Left kidney (tissue), 8 donors: ENCODE results near the gene PTTG2. TPM values are rescaled to one million over a fixed set of nuclear protein-coding genes. Genes with fewer than 3 reads are reported as not detected.
"Not testable (repeated sequence)": the region's sequence is repeated elsewhere in the genome, so short reads cannot be mapped to it uniquely, and the experiment has no call there.

Source experiments
- DNase-seq: peaks from one replicate; pipeline ENCODE4 v3.0.0-alpha.2; 2013
- long read RNA-seq, 8 donors: transcript quantifications; one replicate each; lab custom pipeline, GENCODE V29; 2026
- polyA plus RNA-seq: library from polyadenylated mRNA; unstranded; fragments of 120-200 nt; gene quantifications from one replicate; pipeline ENCODE4 v1.2.1, GENCODE V29; 2013; ENCODE audit not compliant: insufficient read length

PTTG2 gene
- polyA plus RNA-seq: not detected
- long read RNA-seq, donor 1: 0 reads
- long read RNA-seq, donor 2: 0 reads
- long read RNA-seq, donor 3, partial matches to known transcripts: 0 of 1 reads
- long read RNA-seq, donor 3, other reads (novel, unspliced or antisense): 0 of 1 reads
- long read RNA-seq, donor 4, partial matches to known transcripts: 0 of 1 reads
- long read RNA-seq, donor 4, other reads (novel, unspliced or antisense): 0 of 1 reads
- long read RNA-seq, donor 5: 0 reads
- long read RNA-seq, donor 6: 0 reads
- long read RNA-seq, donor 7: 0 reads
- long read RNA-seq, donor 8: 0 reads

DNA sequence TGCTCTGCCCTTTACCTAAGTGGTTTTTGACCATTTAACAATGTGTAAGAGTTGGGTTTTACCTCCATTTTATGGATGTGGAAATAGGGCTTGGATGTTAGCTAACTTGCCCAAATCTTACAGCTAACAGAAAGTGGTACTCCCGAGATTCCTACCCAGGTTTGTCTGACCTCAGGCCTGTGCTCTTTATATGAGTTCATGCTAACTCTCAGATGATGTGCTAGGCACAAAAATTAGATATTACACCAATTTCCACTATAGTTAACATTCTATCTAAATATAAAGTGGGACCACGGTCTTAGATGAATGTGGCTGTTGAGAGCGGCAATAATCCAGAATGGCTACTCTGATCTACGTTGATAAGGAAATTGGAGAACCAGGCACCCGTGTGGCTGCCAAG is at the start of gene PTTG2:
Gene PTTG2 (plus strand): TSS at position 301 of the 400 bp plus-strand sequence. CDS start 37 bp downstream, at position 338.
- no peak for DNase-seq

DNA sequence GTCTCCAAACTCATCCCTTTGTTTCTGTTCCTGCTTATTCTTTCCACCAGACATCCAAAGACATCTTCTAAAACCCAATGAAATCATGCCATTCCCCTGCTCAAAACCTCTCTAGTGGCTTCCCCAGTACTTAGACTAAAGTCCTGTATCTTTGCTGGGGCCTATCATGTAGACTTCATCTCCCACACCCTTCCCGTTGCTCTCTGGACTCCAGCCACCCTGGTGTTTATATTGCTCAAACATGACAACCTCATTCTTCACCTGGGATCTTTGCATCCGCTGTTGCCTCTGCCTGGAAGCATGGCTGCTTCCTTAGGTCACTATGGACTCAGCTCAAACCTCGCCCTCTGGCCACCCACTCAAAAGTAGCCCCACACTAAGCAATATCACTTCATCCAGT is 45.7 kb upstream of the PTTG2 start:
- DNase-seq: no peak

- DNase-seq: no peak
These were observed 42.8 kb upstream of the PTTG2 start for GRCh38 chr4:37917388-37917787.

DNA sequence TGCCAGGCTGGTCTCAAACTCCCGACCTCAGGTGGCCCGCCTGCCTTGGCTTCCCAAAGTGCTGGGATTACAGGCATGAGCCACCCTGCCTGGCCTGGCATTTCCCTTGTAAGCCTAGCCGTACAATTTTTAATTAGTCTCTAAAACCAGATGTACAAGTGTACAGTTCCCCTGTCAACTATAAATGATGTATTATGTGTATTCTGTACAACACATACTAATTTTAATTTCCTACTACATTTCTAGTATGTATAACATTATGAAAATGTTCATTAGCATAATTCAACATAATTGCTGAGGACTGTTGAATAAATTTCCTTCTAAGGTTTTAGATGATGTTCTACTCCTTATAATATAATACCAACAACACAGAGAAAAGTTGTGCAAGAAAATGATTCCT is 41.5 kb upstream of the PTTG2 start:
- no peak for DNase-seq

GRCh38 chr4:37922328-37922727 is 37.9 kb upstream of the PTTG2 start:
- DNase-seq: no peak

DNA sequence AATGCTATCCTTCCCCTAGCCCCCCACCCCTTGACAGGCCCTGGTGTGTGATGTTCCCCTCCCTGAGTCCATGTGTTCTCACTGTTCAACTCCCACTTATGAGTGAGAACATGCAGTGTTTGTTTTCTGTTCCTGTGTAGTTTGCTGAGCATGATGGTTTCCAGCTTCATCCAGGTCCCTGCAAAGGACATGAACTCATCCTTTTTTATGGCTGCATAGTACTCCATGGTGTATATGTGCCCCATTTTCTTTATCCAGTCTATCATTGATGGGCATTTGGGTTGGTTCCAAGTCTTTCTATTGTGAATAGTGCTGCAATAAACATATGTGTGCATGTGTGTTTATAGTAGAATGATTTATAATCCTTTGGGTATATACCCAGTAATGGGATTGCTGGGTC is 37.1 kb upstream of the PTTG2 start:
- DNase-seq: not testable (repeated sequence)

DNA sequence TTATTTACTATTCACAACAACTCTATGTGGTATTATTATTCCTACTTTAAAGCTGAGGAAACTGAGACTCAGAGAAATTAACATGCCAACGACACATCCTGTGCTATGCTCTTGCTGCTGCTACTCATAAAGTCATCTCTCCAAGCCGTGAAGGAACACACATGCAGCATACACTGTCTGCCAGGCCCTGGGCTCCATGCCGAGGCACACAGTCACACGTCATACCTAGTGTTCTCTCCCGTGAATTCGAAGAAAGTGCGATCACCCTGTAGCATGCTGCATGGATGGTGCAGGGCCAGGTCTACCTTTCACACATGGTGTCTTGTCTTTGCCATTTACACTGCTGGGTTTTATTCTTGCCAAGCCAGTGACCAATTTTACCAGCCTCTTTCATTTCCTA is 35.3 kb upstream of the PTTG2 start:
- no peak for DNase-seq

- no peak for DNase-seq
These were observed 32.8 kb upstream of the PTTG2 start for GRCh38 chr4:37927434-37927833.

DNA sequence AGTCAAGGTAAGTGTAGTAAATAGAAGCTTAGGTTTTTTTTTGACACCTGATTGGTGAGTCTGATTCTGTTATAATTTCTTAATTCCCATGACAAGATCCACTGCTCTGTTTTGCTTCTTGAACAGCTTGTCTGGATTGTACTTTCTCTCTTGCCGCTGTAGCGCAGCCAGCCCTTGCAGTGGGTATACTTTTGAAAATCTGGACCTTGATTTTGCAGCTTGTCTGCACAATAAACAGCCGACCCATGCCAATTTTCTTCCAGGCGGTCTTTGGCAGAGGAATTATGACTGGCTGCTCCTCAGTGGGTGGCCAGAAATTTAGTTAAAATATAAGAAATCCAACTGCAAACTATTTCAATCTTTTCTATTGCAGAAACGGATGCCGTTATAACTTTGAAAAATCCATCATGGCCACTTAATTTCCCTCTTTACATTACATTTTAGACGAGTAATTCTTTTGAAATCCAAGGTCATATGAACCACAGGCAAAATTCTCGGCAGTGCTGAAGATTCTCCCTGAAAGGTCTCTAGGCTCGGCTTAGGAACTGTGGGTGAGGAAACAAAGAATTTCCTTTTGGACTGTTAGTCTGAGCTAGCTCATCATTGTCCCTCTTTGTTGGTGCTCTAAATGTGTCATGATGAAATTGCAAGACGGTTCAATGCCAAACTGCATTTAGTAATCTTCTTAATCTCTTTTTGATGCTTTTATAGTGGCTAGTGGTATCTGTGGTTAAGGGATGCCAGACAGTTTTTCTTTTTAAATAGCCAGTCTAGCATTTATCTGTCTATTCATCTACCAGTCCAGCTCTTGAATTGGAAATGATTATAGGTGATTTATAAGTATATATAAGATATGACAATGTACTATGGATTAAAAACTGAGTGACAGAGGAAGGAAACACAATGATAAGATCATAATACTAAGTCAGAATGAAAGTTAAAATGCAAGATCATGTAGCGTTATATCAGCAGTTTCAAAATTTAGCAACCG is 31.5 kb upstream of the PTTG2 start:
- DNase-seq: no peak

GRCh38 chr4:37934096-37934495 is 26.1 kb upstream of the PTTG2 start:
- DNase-seq: no peak

DNA sequence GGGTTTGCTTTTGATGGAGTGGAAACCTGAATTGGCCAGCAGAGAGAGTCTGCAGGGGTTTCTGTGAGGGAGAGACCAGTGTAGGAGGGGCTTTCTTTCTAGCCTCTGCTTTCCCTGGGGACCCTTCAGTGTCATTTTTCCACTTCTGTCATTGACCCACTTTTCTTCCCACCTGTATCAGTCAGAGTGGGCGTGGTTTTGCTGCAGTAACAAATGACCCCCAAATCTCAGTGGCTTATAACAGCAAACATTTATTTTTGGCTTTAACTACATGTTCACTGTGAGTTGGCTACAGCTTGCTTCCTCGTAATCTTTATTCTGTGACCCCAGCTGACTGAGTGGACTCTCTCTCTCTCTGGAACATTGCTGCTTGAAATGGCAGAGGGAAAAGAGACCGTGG is 25.6 kb upstream of the PTTG2 start:
- DNase-seq: no peak

GRCh38 chr4:37935026-37935425 is 25.2 kb upstream of the PTTG2 start:
- DNase-seq: no peak

DNA sequence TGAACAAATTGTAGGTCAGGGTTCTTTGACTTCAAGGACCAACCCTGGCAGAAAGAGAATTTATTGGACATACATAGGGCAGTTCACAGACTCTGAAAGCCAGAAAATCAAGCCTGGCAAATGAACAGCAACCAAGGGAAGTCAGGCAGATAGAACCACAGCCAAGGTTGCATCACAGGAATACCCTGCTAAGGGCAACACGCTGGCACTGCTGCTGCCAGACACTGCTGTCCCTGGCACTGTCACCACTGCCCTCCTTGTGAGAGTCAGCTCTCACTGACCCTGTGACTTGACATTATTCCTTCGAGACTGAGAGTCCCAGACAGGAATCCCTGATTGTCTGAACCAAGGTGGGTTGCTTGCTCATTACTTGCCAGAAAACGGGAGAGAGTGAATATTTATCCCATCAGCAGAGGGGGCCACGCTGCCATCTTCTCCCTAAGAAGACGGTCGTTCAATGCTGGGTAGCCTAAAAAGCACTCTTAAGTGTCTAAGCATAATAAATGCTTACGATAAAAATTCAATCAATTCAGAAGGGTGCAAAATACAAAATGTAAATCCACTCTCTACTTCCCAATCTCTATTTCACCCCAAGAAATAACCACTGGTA is 23.2 kb upstream of the PTTG2 start:
- no peak for DNase-seq

GRCh38 chr4:37938208-37938607 is 22.0 kb upstream of the PTTG2 start:
- no peak for DNase-seq

- DNase-seq: no peak
These were observed 13.6 kb upstream of the PTTG2 start for GRCh38 chr4:37946503-37947179.

- DNase-seq: no peak
These were observed 11.7 kb upstream of the PTTG2 start for GRCh38 chr4:37948542-37948941.

DNA sequence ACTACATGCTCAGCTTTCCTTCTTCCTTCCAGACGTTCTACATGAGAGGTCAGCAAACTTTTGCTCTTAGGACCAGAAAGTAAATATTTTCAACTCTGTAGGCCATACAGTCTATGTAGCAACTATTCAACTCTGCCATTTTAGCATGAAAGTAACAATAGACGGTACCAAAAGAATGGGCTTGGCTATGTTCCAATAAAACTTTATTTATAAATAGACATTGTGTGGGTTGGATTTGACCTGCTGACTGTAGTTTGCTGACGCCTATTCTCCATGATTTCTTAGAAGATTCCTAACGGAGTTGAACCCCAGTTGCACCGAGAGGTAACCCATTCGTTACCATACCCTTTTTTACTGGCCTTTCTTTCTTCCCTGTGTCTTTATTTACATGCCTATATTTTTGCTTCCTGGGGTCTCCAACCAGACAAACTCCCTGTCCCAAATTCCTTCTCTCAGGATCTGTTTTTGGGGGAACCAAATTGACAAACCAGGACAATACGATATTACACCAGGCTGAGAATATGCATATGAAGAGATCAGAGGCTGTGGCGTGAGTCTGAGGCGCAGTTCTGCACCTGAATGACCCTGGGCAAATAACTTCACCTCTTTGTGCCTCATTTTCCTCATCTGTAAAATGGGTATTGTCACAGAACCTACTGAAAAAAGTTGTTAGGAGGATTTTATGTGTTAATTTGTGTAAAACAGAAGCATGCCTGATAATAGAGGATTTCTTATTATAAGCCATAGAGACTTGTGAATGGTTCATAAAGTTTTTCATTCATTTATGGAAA is 10.4 kb upstream of the PTTG2 start:
- no peak for DNase-seq

- DNase-seq: no peak
These were observed 8.5 kb upstream of the PTTG2 start for GRCh38 chr4:37951461-37952352.

DNA sequence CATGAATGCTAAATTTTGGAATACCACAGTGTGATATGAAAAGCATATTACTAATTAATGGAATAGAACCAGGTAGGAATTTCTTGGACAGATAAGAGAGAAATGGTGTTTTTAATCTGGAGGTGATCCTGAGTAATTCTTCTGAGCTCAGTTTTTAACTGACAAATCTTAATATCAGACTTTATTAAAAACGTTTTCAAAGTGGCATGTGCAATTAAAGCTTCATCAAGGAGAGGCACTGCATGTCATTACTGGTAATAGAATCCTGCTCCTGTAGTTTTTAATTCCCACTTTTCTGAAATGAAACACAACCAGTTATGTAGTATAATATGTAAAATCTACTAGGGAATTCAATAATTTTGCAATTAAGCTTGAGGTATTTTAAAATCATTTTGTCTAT is 7.0 kb upstream of the PTTG2 start:
- no peak for DNase-seq

DNA sequence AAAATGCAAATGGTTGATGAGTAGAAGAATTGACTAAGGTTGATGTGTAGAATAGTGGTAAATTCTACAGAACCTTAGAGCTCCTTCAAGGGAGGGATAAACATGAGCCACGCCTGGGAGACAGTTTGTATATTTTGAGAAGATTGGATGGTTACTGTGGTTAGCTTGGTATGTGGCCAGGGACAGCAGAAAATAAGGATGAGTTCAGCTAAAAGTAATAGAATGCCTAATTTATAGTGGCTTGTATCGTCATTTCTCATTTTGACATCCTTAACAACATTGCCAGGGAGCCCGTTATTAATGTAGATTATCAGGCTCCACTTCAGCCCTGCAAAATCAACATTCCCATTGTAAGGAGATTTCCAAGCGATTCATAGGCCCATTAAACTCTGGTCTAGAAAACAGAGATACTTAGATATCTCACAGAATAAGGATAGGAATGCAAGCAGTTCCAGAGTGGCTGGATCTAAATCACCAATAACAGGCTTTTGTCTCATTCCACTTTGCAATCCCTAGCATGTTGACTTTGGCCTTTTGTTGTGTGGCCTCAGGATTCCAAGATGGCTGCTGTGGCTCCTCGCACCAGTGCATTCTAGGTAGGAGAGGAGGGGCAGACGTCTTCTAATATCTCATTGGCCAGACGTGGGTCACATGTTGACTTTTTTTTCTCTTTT is 6.4 kb upstream of the PTTG2 start:
- DNase-seq: no peak
